ENCODE measurements around the gene NR3C2. TPM values are rescaled to one million over a fixed set of nuclear protein-coding genes. Genes with fewer than 3 reads are reported as not detected.
"Not testable (repeated sequence)": the region's sequence is repeated elsewhere in the genome, so short reads cannot be mapped to it uniquely, and the experiment has no call there.

Gene NR3C2
- total RNA-seq, 1 donor from 2014 or later, result 0.14 TPM

DNA sequence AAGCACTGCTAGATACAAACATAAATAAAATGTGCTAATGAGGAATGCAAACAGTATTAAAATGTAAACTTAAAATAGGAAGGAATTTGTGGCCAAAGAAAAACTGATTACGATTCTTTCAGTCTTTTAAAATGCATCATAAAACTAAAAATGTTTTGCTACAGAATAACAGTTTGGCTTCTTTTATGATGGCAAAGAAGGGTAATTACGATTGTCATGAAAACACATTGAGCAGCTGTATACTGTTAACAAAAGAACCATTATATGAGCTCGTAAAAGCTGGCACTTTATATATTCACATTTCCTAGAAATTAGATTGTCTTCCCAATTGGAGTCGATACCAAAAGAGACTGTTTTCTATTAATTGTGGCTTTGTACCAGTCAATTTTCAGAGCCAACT lies 290.4 kb downstream of the NR3C2 start:
- Mint-ChIP-seq H3K27me3 (no peaks in the 10 kb centered on the region), H3K27ac (no peak overlapping the region)
- intact Hi-C loops (cut with micrococcal nuclease), result no loop called here

DNA sequence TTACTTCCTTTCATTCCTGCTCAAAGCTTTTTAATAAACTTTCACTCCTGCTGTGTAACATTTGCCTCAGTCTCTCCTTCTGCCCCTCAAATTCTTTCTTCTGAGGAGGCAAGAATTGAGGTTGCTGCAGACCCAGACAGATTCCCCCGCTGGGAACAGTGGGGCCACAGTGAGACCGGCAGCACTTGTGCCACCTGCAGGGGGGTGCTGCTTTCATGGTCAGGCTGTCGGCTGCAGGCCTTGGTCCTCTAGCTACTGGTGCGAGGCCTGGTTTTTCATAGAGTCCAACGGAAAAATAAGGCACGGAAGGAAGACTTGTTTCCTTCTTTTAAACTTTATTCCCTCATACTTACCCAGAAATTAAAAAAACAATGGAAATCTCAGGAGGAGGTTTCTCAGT lies 296.7 kb downstream of the NR3C2 start:
- Mint-ChIP-seq H3K4me3 (no peak overlapping the region), H3K4me1 (no peaks in the 10 kb centered on the region), H3K27ac (no peak overlapping the region), H3K27me3 (no peaks in the 10 kb centered on the region), H3K36me3 (ENCODE audit: low read depth) (no peaks in the 10 kb centered on the region), H3K9me3 (no peaks in the 10 kb centered on the region)
- no peak for DNase-seq
- intact Hi-C loops (cut with micrococcal nuclease), result no loop called here

More for the DNA sequence above, 290.4 kb downstream of the NR3C2 start:
- DNase-seq, result no peak
- H3K9me3 Mint-ChIP-seq, result no peaks in the 10 kb centered on the region
- no peak overlapping the region for H3K4me3 Mint-ChIP-seq
- no peaks in the 10 kb centered on the region for H3K36me3 Mint-ChIP-seq (ENCODE audit: low read depth)
- H3K4me1 Mint-ChIP-seq, result no peaks in the 10 kb centered on the region

DNA sequence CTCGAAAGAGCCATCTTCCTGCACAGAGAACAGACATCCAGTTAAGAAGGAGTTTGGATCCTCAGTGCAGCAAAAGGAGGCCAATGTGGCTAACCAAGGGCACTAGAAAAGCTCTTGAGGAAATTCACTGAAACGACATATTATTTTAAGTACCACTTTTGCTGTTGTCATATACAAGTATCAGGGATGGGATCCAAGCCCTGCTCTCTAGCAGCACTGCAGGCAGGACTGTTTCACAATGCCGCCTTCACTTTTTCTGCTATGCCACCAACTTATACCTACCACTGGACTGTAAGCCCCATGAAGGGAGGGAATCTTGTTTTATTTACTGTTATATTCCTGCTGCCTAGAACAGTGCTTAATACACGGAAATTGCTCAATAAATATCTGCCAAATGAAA lies 299.0 kb downstream of the NR3C2 start:
- Mint-ChIP-seq H3K4me3 (no peak overlapping the region), H3K9me3 (no peaks in the 10 kb centered on the region), H3K27me3 (no peaks in the 10 kb centered on the region), H3K27ac (no peak overlapping the region), H3K36me3 (ENCODE audit: low read depth) (no peaks in the 10 kb centered on the region), H3K4me1 (no peaks in the 10 kb centered on the region)
- DNase-seq, result no peak
- intact Hi-C loops (cut with micrococcal nuclease), result no loop called here

DNA sequence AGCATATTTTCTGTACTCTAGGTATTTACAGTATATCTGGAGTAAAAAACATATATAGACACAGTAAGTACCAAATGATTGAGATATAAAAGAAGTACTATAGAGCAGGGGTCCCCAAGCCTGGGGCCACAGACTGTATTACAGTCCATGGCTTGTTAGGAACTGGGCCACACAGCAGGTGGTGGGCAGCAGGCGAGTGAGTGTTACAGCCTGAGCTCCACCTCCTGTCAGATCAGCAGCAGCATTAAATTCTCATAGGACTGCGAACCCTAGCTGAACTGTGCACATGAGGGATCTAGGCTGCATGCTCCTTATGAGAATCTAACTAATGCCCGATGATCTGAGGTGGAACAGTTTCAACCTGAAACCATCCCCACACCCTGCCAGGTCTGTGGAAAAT lies 300.7 kb downstream of the NR3C2 start:
- Mint-ChIP-seq H3K27me3 (no peaks in the 10 kb centered on the region), H3K4me3 (no peak overlapping the region), H3K27ac (no peak overlapping the region), H3K36me3 (ENCODE audit: low read depth) (no peaks in the 10 kb centered on the region), H3K9me3 (no peaks in the 10 kb centered on the region), H3K4me1 (no peaks in the 10 kb centered on the region)
- no peak for DNase-seq
- intact Hi-C loops (cut with micrococcal nuclease), result no loop called here

DNA sequence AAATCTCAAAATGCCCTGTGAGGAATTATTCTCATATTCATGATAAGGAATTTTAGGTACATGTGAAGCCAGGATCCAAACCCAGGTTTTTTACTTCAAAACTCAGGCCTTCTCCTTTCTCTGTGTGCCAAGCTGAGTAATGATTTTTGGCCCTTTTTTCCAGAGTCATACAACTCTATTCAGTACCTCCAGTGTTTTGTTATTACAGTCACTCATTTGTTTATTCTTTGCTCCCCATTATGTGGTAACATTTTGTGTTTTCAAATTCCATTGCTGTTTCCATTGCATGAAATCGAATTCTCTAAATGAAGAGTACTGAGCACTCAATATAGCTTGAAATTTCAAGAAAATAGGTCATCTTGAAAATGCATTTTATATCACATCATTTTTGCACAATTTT lies 315.4 kb downstream of the NR3C2 start:
- Mint-ChIP-seq H3K36me3 (ENCODE audit: low read depth) (no peaks in the 10 kb centered on the region), H3K4me3 (no peak overlapping the region), H3K27ac (no peak overlapping the region), H3K27me3 (no peaks in the 10 kb centered on the region), H3K9me3 (peaks cover 20% of the 10 kb centered on the region), H3K4me1 (no peaks in the 10 kb centered on the region)
- no peak for DNase-seq
- intact Hi-C loops (cut with micrococcal nuclease), result no loop called here

DNA sequence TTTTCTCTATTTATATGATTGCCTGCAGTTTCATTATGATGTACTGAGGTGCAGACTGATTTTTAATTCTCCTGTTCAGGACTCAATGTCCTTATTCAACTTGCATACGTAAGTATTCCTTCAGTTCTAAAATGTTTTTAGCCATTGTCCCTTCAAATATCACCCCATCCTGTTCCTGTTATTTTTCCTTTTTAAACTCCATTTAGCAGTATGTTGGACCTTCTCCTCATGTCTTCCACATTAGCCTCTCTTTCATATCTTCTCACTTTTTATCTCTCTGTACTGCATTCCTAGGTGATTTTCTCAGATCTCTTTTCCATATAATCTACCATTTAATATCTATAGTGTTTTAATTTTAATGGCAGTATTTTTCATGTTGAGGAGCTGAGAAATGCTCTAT lies 317.7 kb downstream of the NR3C2 start:
- DNase-seq, result no peak
- H3K4me1 Mint-ChIP-seq, result no peaks in the 10 kb centered on the region
- H3K36me3 Mint-ChIP-seq (ENCODE audit: low read depth), result no peaks in the 10 kb centered on the region
- intact Hi-C loops (cut with micrococcal nuclease), result no loop called here
- peaks cover 20% of the 10 kb centered on the region for H3K9me3 Mint-ChIP-seq
- no peaks in the 10 kb centered on the region for H3K27me3 Mint-ChIP-seq
- no peak overlapping the region for H3K27ac Mint-ChIP-seq
- no peak overlapping the region for H3K4me3 Mint-ChIP-seq

DNA sequence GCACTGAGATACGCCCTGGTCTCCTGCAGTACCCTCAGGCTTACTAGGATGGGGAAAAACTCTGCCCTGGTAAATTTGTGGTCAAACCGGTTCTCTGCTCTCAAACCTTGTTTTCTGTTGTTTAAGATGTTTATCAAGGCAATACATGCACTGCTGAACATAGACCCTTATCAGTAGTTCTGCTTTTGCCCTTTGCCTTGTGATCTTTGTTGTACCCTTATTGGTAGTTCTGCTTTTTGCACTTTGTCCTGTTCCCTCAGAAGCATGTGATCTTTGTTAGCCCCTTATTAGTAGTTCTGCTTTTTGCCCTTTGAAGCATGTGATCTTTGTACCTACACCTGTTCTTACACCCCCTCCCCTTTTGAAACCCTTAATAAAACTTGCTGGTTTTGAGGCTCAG lies 319.1 kb downstream of the NR3C2 start:
- H3K27ac Mint-ChIP-seq; H3K4me1 Mint-ChIP-seq; H3K36me3 Mint-ChIP-seq (ENCODE audit: low read depth); H3K4me3 Mint-ChIP-seq; intact Hi-C loops (cut with micrococcal nuclease); DNase-seq; H3K27me3 Mint-ChIP-seq: not testable (repeated sequence)
- H3K9me3 Mint-ChIP-seq, result peaks cover 14% of the 10 kb centered on the region

DNA sequence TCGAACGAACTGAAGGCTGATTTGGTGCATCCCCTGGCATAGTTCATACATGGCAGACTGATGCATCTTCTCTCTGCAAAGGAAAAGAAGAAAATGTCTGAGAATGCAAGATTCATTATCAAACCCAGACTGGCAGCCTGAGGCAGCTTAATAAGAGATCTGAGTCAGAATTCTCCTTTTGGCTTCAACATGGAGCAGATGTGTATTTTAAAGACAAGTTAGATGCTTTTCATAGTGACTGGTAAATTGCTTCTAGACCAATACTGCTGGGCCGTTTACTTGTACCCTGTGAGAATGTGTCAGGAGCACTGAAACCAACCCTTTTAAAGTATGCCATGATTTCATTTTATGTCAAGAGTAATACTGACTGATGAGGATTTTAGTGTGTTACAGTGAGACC lies 322.0 kb downstream of the NR3C2 start:
- no peak for DNase-seq
- Mint-ChIP-seq H3K36me3 (ENCODE audit: low read depth) (no peaks in the 10 kb centered on the region), H3K27me3 (no peaks in the 10 kb centered on the region), H3K27ac (no peak overlapping the region), H3K9me3 (peaks cover 14% of the 10 kb centered on the region), H3K4me3 (no peak overlapping the region), H3K4me1 (no peaks in the 10 kb centered on the region)
- intact Hi-C loops (cut with micrococcal nuclease), result no loop called here

DNA sequence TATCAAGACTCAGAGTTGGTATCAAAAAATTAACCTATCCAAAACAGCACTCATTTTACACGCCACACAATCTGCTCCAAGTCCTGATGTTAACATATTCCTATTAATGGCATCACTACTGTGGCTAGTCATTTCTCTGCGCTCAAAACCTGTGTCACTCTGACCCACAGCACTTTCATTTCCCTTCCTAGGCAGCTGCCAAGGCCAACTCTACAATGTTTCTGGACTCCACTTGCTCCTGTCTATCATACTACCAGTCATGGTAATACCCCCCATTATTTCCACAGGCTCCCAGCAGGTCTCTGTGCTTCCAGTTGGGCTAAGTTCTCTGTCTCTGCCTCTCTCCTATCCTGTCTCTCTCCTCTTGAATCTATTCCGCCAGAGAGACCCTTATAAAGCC lies 323.6 kb downstream of the NR3C2 start:
- intact Hi-C loops (cut with micrococcal nuclease), result no loop called here
- Mint-ChIP-seq H3K9me3 (peaks cover 11% of the 10 kb centered on the region), H3K4me3 (no peak overlapping the region), H3K4me1 (no peaks in the 10 kb centered on the region), H3K36me3 (ENCODE audit: low read depth) (no peaks in the 10 kb centered on the region), H3K27ac (no peak overlapping the region), H3K27me3 (no peaks in the 10 kb centered on the region)
- DNase-seq, result no peak

DNA sequence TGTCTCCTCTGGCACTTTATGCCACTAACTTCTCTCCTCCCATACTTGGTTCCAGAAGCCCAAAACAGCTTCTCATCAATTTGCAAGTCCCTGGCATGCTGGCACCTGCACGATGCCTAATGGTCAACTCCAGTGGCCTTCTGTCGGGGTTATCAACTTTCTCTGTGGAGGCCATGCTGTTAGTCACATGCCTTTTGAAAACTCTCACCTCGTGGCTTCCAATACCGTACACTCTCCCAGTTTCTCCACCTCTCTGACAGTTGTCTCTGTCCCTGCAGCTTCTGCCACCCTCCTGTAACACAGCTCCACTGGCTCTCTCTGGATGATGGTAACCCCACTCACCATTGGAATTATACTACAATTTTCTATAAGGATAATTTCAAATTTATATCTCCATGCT lies 324.0 kb downstream of the NR3C2 start:
- Mint-ChIP-seq H3K27ac (no peak overlapping the region), H3K4me1 (no peaks in the 10 kb centered on the region), H3K9me3 (peaks cover 6% of the 10 kb centered on the region), H3K27me3 (no peaks in the 10 kb centered on the region), H3K36me3 (ENCODE audit: low read depth) (no peaks in the 10 kb centered on the region), H3K4me3 (no peak overlapping the region)
- no peak for DNase-seq
- intact Hi-C loops (cut with micrococcal nuclease), result no loop called here

DNA sequence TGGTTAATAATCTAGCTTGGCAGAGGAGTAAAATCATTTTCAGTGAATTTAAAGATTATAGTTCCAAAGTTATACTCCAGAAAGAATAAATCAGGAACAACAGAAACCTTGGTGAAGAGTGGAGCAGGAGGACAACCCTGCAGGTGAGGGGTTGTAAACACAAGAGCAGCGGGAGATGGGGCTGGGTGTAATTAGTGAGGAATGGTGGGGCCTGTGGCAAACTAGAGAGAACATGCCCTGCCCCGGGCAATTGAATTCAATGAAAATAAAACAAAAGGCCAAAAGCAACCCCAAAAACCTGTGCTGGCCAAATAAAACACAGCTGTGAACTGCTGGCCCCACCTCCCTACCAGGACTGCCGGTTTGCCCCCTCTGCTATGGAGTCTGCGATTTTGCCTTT lies 325.2 kb downstream of the NR3C2 start:
- intact Hi-C loops (cut with micrococcal nuclease), result no loop called here
- Mint-ChIP-seq H3K4me3 (no peak overlapping the region), H3K27ac (no peak overlapping the region), H3K36me3 (ENCODE audit: low read depth) (no peaks in the 10 kb centered on the region), H3K4me1 (peaks cover 6% of the 10 kb centered on the region), H3K9me3 (no peaks in the 10 kb centered on the region), H3K27me3 (no peaks in the 10 kb centered on the region)
- no peak for DNase-seq

DNA sequence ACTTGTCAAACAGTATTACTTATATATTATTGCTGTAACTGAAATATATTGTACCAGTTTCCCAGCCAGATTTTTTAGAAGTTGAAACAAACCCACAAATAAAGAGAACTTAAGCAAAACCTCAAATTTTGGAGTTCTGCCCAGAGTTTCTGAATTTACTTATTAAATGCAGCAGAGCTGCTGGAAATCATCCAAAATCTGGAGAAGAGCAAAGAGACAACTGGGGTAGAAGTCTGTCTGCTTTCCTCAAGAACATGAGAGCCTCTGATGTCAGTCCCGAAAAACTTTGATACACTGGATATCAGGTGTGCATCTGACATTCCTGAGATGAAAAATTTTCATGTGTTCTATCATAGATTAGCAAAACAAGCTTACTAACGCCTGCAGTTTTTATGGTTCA lies 325.9 kb downstream of the NR3C2 start:
- H3K36me3 Mint-ChIP-seq (ENCODE audit: low read depth), result no peaks in the 10 kb centered on the region
- no peak for DNase-seq
- H3K4me3 Mint-ChIP-seq, result no peak overlapping the region
- no peak overlapping the region for H3K27ac Mint-ChIP-seq
- no peaks in the 10 kb centered on the region for H3K9me3 Mint-ChIP-seq
- intact Hi-C loops (cut with micrococcal nuclease), result no loop called here
- H3K4me1 Mint-ChIP-seq, result peaks cover 9% of the 10 kb centered on the region
- H3K27me3 Mint-ChIP-seq, result no peaks in the 10 kb centered on the region

DNA sequence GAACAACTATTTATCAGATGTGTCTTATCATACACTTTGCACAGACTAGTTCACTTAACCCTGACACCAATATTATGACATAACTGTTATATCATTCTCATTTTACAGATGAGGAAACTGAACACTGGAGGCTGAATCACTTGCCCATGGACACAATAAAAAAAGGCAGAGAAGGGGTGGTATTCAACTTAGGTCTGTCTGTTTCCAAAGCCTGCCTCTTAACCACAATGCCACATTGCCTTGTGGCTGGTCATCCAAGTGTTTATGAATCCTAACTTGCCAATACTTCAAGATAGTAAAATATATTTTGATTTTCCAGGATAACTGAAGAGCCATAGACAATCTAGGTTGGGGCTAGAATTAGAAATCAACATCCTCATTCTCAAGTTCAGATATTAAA lies 327.8 kb downstream of the NR3C2 start:
- DNase-seq, result no peak
- H3K4me1 Mint-ChIP-seq, result peaks cover 9% of the 10 kb centered on the region
- no peak overlapping the region for H3K4me3 Mint-ChIP-seq
- intact Hi-C loops (cut with micrococcal nuclease), result no loop called here
- no peak overlapping the region for H3K27ac Mint-ChIP-seq
- no peaks in the 10 kb centered on the region for H3K36me3 Mint-ChIP-seq (ENCODE audit: low read depth)
- no peaks in the 10 kb centered on the region for H3K27me3 Mint-ChIP-seq
- no peaks in the 10 kb centered on the region for H3K9me3 Mint-ChIP-seq

DNA sequence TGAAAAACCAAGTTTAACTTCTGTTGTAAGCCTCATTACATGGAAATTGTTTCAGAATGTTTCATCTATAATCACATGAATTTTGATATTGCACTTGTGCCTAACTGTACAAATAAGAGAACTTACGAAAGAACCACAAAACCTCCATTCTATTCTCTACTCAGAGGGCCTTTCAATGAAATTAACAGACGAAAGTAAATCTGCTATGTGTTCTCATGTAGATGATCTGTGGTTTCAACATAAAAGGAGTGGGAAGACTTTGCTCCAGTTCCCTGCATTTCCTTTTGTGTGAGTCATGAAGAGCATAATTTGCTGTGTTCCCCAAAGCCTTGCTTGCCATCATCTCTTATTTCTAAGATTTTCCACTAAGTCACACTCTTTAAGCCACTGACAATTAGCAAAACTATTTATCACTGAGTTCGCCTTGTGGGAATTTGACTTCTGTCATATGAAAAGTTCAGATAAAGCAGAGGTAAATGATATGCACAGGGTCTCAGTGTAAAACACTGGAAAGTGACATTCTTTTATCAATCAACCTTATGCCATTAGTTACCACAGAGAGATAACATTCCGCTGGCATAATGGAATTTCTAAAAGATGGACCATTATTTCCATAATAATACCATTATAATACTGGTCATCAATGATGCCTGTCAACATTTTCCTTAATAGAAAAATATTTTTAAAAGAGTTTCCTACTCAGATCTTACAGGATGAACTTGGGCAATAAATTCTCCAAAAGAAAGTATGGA lies 329.8 kb downstream of the NR3C2 start:
- H3K27ac Mint-ChIP-seq, result no peak overlapping the region
- no peak overlapping the region for H3K4me3 Mint-ChIP-seq
- no peaks in the 10 kb centered on the region for H3K27me3 Mint-ChIP-seq
- peaks cover 9% of the 10 kb centered on the region for H3K4me1 Mint-ChIP-seq
- no peaks in the 10 kb centered on the region for H3K9me3 Mint-ChIP-seq
- DNase-seq, result no peak
- intact Hi-C loops (cut with micrococcal nuclease), result no loop called here
- H3K36me3 Mint-ChIP-seq (ENCODE audit: low read depth), result no peaks in the 10 kb centered on the region

DNA sequence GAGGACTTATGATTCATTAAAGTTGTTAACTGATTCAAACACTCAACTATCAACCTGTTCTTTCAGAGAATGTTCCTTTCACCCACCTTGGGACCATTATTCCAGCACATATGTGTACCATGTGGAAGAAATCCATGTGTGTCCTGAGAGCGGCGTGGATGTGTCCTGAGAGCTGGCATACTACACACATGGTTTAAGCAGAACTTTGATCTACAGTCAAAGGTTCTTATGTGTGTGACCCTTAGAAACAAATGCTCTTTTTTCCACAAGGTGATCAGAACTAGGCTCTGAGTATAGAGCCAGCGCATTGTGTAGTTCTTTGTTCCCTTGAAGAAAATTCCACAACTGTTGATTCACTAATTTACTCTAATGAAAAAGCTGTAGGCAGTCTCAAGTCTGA lies 332.0 kb downstream of the NR3C2 start:
- Mint-ChIP-seq H3K4me1 (peaks cover 9% of the 10 kb centered on the region), H3K4me3 (no peak overlapping the region), H3K27ac (no peak overlapping the region), H3K9me3 (no peaks in the 10 kb centered on the region), H3K27me3 (no peaks in the 10 kb centered on the region), H3K36me3 (ENCODE audit: low read depth) (no peaks in the 10 kb centered on the region)
- intact Hi-C loops (cut with micrococcal nuclease), result no loop called here
- no peak for DNase-seq
